ENCODE data around the gene TPM4. TPM values are rescaled to one million over a fixed set of nuclear protein-coding genes. Genes with fewer than 3 reads are reported as not detected.

Gene TPM4
- total and polyA plus RNA-seq, 2 of the 8 experiments (the other 6 are each of a cell fraction or from before 2014, with no cell fraction given): 160 to 359 TPM

DNA sequence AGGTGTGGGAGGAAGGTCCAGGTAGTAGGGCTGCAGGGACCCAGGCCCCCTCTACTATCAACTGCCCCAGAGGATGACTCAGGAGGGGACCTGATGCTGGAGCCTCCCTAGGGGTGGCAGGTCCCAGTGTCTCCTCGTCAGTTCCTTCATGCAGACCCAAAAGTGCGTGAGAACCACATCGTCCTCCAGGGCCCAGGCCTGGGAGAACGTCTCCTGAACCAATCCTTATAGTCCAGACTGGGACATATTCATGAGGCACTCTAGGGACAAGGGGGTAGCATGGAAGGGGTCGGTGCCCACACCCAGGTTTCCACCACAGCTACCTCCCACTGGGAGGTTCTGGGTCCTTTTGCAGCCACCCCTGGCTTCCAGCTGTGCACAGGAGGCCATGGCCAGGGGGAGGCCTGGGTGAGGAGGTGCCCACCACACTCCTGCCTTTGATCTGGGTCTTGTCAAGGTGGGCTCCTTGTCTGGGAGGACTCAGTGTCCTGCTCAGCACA is 38.0 kb upstream of the TPM4 start (continued):
- TF ChIP-seq CBX5 (IDR thresholded peaks at IDR 0.05; ENCODE audit: low read depth, low read length) (no peak), EGR1 (IDR thresholded peaks at IDR 0.05; ENCODE audit: borderline replicate concordance, low read depth, low read length) (no peak), TCF12 (IDR thresholded peaks at IDR 0.05; ENCODE audit: low read depth, low read length) (no peak)
